ENCODE measurements around the gene MEGF6.

MEGF6 gene

DNA sequence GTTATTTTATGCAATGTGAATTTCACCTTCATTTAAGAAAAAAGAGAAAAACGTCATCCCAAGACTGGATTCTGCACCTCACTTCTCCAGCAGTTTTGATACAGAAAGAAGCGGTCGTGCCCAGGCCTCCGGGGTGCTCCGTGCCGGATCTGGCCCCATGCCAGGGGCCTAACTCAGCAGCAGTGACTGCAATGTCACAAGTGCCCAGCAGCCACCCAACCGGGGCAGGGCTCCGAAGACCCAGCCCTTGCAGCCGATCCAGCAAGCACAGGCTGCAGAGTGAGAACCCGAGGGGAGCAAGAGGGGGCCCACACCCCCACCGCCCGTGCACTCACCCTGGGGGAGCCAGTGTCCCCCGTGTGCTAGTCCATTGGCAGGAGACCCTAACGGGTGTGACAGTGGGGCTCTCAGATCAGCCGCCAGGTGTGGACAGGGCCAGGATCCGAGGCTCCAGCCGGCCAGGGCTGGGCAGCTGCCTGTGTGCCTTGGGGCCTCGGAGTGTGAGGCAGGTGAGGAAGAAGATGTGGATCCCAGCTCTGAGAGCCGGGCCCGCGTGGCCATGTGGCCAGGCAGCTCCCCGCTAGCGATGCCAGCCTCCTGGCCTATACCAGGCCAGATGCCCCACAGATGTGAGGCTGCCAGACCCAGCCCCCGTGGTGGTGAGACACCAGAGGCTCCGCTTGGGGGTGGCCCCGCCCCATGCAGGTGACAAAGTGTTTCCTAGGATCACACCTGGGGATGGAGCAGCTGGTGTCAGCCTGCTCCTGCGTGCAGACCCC is 60.6 kb downstream of the MEGF6 start:
- DNase-seq, result no peak

DNA sequence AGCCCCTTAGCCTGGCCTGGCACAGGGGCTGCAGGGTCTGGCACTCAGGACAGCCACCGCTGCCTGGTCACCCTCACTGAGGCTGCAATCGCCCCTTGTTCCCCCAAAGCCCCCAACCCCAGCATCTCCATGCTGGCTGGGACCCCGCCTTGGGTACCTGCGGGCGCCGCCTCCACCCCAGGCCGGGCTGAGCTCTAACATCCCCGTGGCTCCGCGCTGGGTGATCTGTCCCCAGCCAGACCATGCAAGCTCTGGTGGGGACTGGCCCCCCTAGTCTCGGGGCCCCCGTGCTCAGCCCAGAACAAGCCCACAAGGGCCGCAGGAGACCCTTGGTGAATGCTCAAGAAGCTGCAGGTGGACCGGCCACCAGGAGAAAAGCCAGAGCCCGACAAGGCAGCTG is 62.4 kb downstream of the MEGF6 start:
- no peak for DNase-seq

DNA sequence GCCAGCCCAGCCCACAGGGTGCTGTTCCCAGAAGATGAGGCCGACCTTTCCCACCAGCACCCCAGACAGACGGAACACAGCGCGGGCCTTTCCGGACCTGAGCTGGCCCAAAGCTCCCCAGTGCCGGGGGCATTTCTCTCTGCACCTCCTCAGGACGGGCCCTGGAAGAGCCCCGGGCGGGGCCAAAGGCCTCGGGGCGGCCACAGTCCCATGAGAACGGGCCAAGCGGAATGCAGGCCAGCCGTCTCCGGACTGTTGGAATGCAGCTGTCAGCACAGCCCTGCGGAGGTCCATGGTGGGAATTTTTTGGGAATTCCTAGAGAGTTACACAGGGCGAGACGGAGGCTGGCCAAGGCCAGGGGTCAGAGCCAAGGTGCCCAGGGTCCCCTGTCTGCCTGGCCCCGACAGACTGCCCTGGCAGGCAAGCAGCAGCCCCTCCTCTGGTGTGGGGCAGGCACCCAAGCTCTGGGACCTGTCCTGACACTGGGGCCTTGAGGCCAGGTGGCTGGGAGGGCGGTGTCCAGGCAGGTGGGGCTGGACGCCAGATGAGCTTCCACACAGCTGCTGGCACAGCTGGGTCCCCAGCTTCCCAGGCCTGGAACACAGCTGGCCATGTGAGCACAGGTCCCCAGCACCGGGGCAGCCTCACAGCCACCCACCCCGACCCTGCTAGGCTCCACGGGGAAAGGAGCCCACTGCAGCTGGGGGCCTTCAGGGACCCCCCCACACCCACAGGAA is 63.0 kb downstream of the MEGF6 start:
- no peak for DNase-seq

DNA sequence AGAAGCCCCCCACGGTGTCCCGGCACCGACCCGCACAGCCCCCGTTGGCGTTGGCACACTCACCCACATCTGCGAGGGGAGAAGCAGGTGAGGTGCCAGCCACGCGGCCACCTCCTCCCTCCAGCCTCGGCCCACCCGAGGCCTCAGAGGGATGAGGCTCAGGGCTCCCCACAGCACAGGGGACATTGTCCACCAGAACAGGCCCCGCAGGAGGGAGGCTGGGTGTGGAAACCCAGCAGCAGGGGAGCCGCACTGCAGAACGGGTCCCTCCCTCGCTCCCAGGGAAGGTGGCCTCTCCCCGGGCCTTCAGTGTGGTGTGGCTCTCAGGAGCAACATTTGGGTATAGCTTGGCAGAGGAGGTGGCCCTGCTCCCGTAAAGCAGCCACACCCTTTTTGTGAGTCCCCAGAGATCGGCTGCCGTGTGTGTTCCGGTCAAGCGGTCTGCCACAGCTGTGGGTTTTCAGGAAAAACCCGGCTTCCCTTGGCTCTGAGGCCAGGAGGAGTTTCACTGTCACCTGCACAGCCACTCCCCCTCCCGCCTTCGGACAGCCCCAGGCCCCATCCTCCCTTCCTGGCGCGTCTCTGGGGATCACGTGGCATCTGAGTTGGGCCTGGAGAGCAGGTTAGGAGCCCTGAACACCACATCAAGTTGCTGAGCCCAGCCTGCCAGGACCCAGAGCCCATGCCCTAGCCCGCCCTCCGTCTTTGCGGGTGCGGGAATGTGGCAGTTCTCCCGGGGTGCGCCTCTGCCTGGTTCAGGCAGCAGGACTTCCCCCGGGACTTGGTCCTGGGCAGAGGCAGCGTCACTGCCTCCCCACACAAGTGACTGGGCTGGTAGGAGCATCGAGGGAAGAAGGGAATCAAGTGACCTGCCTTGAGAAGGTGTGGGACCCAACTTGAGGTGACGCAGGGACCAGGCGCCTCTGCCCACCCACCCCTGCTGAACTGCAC is 64.0 kb downstream of the MEGF6 start:
- DNase-seq, result no peak

DNA sequence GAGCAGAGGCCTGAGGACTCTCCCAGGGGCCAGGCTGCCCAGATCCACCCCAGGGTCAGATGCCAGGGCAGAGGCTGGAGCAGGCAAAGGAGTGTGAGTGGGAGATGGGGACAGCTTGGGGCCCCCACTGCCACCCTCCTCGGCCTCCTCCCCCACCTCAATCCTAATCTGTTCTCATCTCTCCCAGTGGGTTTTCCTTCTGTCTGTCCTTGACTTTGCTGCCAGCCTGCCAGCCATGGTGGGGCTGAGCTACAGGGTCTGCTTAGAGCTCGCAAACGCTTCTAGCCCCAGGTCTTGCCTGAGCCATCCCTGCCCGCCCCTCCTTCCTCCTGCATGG is 65.3 kb downstream of the MEGF6 start:
- no peak for DNase-seq

DNA sequence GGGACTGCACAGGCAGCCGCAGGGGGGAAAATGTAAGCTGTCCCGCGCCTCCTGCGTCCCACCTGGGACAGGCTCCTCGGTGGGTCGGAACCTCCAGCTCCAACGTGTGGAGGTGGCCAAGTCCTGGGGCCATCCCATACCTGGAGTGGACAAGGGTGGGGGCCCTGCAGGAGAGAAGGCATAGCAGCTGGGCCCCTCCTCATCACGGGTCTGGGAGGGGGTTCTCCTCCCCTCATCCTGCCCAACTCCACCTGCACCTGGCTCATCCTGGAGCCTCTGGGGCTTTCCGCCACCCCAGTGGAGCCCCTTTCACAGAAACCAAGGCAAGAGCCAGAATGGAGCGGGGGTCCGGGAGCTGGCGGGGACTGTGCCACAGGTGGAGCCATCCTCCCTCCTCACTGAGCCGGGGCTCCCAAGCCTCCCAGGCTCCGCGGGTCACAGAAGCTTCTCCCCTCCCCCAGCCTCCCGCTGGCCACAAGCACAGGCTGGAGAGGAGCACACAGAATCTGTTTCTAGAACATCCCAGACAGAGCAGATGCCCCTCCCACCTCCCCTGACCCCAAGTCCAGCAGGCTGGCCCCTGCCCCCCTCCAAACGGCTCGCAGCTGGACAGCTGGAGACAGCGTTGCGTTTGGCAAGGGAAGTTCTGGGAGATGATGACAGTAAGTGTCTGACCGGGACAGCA is 65.8 kb downstream of the MEGF6 start:
- DNase-seq, result no peak

DNA sequence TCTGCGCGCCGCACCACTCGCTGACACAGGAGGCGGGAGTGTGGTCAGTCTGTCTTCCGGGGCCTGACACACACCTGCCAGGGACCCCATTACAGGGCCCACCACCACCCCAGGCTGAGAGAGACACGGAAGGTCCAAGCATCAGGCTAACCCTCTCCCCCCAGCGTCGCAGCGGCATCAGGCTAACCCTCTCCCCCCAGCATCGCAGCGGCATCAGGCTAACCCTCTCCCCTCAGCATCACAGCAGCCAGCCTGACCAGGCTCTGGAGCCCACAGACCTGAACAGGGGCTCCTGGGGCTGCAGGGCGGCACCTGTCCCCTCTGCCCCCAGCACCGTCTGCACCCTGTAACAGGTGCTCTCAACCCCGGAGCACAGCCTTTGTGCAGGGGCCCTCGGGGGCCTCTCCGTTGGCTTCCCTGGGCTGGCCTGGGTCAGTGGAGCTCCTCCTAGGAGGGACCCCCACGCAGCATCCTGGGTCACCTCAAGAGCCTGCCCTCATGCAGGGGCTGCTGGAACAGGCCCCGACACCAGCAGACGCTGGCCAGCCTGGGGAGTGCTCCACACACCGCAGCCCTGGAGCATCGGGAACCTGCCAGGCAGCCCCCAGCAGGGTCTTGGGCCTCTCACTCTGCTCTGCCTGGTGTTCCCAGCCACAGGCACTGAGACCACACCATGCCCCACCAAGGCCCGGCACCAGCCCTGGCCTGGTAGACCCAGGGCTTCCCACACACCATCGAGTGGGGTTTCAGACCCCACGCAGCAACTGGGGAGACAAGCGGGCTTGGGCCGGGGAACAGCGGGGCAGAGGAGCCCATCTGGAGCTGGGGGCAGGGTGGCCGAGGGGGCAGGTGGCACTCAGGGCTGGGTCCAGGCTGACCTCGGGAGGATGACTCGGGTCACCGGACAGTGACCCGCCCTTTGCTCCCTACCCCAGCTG is 67.0 kb downstream of the MEGF6 start:
- DNase-seq, result no peak

DNA sequence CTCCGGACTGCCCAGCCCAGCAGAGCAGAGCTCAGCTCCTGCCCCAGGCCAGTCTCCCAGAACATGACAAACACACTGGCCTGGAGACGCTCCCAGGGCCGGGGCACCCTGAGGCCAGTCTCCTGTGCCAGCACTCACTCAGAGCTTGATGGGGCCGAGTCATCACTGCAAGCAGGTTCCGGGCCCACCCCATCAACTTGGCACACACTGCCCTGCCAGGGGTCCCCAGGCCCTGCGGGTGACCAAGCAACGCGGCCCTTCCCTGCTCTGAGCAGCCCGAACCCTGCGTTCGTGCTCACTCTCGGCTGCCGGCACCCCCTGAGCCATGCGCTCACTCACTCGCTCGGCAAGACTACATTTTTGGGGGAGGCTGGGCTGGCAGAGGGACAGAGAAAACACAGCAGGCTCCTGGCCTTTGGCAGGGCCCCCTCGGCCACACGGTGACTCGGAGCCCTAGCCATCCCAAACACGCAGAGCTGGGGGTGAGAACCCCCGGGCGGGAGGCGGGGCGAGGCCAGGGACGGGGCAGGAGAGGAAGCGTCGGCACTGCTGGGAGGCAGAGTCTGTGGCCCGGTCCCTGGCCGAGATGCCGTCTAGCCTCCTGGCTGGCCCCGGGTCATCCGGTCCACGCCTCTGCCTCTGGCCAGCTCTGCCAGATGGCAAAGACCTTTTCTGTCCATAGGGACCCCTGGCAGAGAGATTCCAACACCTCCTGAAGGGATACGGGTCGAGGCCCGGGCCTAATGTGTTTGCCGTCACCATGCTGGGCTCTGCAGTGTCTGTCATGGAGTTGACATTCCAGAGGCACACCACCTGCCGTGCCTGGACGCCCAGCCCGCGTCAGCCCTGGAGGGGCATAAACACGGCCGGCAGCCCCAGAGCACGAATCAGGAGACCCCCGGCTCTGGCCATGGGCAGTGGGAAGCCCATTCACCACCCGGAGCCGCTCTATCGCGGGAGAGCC is 68.0 kb downstream of the MEGF6 start:
- no peak for DNase-seq

DNA sequence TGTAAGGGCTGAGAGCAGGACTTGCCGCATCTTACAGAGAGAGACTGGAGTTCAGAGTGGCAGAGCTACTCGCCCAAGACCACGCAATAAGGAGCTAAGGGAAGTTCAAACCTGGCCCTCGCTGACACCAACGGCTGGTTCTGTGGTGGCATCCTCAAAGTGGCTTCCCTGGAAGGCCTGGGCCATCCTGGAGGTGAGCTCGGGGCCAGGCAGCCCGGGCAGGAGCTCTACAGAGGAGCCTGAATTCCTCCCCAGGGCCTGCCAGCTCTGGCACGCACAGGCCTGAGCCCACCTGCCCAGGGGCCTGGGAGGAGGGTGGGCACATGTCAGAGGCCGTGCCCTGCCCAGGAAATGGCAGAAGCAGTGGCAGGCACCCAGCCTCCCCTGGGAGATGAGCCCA is 68.6 kb downstream of the MEGF6 start:
- DNase-seq, result no peak

DNA sequence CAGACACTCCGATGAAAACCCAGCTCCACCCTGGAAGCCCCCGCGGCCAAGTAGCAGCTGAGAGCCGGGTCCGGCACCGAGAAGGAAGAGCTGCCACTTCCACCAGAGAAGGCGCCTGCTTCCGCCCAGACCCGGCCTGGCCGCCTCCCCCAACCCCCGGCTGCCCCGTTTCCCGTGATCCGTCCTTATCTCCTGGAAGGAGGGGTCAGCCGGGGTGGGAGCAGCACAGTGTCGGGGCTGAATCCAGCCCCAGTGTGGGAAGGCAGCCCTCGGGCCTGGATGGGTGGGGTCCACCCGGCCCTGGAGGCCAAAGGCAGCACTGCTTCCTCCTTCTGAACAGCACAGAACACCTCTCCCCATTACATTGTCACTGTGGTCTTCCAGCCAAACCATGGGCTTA is 69.4 kb downstream of the MEGF6 start:
- DNase-seq, result no peak

DNA sequence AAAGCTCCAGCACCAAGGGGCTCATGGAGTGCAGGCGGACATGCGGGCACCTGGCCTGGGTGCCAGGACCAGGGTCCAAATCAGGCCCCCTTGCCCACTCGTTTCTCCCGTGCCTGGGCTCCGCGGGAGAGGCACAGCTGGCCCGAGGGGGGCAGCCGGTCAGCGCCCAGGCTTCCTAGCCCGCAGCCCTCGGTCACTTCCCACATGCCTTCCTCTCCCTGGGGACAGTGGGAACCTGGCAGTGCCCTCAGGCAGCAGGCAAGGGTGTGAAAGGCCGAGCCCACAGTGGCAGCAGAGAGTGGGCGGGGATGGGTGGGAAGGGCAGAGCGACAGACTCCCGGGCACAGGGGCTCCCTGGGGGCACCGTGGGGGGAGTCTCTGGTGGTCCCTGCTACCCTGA is 69.8 kb downstream of the MEGF6 start:
- DNase-seq, result no peak

DNA sequence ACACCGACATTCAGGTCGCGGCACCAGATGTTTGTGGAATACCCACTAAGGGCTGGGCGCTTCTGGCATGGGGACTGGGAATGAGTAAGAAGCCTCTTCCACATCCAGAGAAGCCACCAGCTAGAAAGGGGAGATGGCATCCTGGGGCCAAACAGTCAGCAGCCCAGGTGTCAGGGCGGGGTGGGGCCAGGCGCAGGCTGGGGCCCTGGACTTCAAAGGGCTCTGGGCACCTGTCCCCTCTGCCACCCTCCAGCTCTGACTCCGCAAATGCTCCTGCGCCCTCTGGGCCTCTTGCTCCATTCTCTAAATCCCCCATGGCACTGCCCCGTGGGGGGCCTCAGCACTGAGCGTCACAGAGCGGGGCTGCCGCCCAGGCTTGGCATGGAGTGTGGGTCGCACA is 70.4 kb downstream of the MEGF6 start:
- no peak for DNase-seq

DNA sequence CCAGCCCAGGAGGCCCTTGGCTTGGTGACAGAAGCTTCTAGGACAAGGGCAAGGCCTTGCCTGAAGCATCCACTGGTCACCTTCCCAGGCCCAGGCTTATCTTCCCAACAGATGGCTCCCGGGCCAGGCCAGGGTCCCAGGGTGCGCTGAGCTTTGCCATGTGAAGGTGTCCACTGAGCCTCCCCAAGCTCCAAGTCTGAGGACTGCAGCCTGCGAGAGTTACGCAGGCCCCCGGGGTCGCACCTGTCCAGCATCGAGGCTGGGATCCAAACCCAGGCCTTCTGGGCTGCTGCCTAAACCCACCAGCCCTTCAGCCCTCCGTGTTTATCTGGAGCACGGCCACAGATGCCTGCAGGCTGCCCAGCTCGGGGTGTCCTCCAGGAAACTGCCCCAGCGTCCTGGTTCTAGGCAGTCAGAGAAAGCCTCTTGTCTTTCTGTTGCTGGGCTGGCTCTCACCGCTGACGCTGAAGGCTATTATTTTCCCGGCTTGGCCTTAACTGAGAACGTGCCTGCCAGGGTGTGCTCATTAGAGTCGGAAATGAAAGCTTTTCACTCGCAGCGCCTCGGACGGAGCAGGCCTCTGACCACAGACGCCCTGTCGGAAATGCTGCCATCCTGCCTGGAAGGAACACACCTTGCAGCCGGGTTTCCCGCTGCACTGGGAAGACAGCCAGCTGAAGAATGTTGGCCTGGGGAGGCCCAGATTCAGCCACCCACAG is 71.4 kb downstream of the MEGF6 start:
- no peak for DNase-seq

DNA sequence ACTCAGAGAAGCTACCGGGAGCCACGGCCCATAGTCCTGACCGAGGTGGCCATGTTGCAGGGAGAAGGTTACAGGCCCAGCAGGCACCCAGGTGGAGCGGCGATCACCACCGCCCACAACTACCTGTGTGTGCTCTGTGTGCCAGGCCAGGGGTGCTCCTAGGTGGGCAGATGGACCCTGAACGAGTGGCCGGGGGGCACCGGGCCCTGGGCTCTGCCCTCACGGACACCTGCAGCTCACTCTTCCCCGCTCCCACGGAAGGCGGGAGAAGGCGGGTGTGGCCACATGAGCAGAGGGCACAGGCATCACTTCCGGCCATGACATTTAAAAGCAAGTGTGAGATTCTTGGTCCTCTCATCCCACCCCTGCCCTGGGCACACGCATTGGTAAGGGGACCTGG is 73.9 kb downstream of the MEGF6 start:
- DNase-seq, result no peak

DNA sequence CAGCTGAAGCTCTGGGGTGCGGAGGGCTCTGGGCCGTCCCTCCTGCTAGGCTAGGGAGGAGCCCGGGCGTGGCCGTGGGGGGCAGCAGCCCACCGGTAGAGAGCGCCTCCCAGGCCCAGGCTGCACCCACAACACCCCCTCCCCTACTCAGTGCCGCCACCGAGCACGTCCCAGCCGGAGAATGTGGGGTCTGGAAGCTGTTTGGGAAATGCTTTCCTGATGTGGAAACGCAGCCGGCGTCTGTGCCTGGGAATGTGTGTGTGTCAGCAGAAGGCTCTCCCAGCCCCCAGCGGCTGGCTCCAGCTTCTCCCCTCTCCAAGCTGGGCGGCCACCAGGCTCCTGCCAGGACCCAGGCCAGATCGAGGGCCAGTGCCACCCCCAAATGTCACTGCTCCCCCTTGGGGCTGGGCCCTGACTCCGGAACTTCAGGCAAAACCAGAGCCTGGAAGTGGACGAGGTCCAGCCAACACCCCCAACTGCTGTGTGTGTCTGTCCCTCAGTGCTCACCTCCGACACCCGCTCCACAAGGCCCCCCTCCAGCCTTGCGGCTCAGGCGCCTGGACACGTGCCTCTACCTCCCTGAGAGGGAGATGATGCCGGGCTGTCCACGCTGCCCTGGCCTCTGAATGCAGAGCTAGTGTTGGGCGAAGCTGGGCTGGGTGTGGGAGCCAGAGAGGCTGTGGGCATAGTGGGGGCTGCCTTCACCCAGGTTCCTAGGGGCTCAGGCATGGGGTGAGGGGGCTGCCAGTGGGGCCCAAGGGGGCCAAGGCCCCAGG is 74.7 kb downstream of the MEGF6 start:
- no peak for DNase-seq

DNA sequence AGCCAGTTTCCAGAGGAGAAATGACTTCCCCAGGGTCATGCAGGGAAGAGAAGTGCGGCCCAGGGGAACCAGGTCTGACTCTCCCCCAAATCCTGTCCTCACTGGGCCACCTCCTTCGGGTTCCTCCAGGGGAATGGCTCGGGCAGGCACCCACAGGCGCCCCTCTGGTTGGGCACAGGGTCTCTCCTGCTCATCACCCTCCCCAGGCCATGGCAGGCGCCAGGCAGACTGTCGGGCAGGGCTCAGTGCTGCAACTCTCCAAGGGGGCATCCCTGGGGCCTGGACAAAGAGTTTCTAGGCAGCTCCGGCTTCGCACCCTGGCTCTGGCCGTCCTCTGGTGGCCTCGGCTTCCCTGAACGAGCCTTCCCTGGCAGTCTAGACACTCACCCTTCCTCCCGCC is 75.6 kb downstream of the MEGF6 start:
- DNase-seq, result no peak

DNA sequence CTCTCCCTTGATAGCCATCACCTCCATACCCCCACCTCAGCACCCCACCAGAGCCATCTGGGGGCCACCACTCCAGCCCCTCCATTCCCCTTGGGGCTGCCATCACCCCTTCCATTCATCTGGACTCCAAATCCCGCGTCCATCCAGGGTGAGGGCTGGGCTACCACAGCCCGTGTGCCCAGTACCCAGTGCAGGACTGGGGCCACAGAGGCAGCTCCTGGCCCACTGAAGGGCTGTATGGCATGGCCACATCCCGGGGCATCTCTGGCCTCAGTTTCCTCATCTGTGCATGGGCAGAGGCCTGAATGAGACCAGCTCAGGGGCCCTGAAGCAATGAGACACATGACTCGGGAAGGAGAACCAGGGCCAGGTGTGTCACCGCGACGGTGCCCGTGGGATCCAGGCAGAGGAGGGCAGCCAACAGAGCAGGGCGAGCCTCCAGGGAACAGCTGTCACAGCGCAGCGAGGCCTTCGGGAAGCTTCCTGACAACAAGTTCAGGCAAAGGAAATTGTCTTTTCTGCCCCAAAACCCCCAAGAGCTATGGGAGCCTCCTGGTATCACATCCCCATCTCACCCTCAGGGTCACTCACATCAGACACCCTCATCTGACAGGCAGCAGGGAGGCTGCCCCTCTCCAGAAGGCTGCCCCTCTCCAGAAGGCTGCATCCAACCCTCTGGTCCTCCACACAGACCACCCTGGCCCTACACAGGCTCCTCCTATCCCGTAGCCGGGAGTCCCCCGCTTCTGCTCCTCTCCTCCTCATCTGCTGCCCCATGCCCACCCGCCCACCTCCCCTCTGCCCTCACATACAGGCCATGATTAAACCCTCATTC is 76.3 kb downstream of the MEGF6 start:
- no peak for DNase-seq

Data from suppressor macrophage treated with lipopolysaccharide for 4 hours (primary cell).